ENCODE results near the gene PDZK1IP1. TPM values are rescaled to one million over a fixed set of nuclear protein-coding genes. Genes with fewer than 3 reads are reported as not detected.

Gene PDZK1IP1
- total and polyA plus RNA-seq, 2 donors (not counting 1 experiment from before 2014, with no cell fraction given) = 0.21 TPM; not detected in 1

DNA sequence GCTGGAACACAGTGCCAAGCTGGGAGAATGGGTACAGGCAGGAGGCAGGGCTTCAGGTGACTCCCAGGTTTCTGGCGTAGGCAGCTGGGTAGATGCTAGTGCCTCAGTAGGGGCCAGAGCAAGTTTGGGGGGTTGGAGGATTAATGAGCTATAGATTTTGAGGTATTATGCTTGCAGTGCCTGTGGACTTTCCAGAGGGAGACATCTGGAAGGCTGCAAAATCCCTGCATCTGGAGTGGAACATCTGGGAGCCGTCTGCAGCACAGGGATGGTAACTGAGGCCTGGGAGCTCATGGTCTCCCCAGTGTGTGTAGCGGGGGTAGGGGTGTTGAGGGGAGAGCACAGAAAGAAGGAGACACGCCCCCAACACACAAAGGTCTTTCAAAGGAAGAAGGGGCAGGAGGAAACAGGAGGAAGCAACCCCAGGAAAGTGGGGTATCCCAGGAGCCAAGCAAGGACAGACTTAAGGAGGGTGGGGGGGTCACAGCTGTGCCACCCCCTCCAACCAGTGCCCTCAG lies 2.2 kb upstream of the PDZK1IP1 start:
- H3K4me3 ChIP-seq (ENCODE audit: control extremely low read depth in 1 of 5, extremely low read depth in 1 of 5, insufficient read depth in 1 of 5, low read depth in 2 of 5, low read length in 4 of 5) = no peak overlapping the region
- no peaks in the 10 kb centered on the region for H4K20me1 ChIP-seq (ENCODE audit: control insufficient read depth, insufficient read depth, low read length, poor library complexity, severe bottlenecking)
- POLR2A ChIA-PET = no interaction called here
- H3K36me3 ChIP-seq (replicated peaks in 1 of 2; ENCODE audit: control extremely low read depth in 1 of 2, control insufficient read depth in 1 of 2, extremely low read depth in 1 of 2, insufficient read depth in 2 of 2, low read length in 1 of 2) = no peaks in the 10 kb centered on the region
- no peak overlapping the region for H3K4me2 ChIP-seq (replicated peaks; ENCODE audit: low read depth, low read length, poor library complexity, severe bottlenecking)
- CTCF ChIA-PET = interaction anchor here (0.5 to 5.7 kb wide), 17 partner anchors 8 to 536 kb away, joined by 3 to 37 read pairs (median 7); partner anchors contain the start of gene FOXD2
- 85% methylated on average over 1 of the region's 4 CpGs for WGBS (ENCODE audit: insufficient coverage)
- H3K27ac ChIP-seq (ENCODE audit: low read length in 2 of 2) = no peak overlapping the region
- no peaks in the 10 kb centered on the region for H3K9me3 ChIP-seq (ENCODE audit: control extremely low read depth in 1 of 3, control insufficient read depth in 2 of 3, insufficient read depth in 1 of 3, low read length in 2 of 3)
- TF ChIP-seq, protein P1, sequence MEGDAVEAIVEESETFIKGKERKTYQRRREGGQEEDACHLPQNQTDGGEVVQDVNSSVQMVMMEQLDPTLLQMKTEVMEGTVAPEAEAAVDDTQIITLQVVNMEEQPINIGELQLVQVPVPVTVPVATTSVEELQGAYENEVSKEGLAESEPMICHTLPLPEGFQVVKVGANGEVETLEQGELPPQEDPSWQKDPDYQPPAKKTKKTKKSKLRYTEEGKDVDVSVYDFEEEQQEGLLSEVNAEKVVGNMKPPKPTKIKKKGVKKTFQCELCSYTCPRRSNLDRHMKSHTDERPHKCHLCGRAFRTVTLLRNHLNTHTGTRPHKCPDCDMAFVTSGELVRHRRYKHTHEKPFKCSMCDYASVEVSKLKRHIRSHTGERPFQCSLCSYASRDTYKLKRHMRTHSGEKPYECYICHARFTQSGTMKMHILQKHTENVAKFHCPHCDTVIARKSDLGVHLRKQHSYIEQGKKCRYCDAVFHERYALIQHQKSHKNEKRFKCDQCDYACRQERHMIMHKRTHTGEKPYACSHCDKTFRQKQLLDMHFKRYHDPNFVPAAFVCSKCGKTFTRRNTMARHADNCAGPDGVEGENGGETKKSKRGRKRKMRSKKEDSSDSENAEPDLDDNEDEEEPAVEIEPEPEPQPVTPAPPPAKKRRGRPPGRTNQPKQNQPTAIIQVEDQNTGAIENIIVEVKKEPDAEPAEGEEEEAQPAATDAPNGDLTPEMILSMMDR (IDR thresholded peaks at IDR 0.05) = no peak
- no peak for TF ChIP-seq EZH2 (IDR thresholded peaks at IDR 0.05; ENCODE audit: borderline replicate concordance, insufficient read depth, low read depth, low read length, poor library complexity, severe bottlenecking)
- H3K4me1 ChIP-seq (ENCODE audit: control insufficient read depth in 2 of 2, insufficient read depth in 2 of 2, low read length in 2 of 2) = no peaks in the 10 kb centered on the region
- no peaks in the 10 kb centered on the region for H3K9me3 Mint-ChIP-seq (ENCODE audit: insufficient read depth)
- no peak overlapping the region for H2AFZ ChIP-seq (ENCODE audit: insufficient read depth, low read depth, low read length, poor library complexity, severe bottlenecking)
- intact Hi-C loops (cut with micrococcal nuclease) = loop anchor here (5.0 kb wide), 1 partner anchor 70 kb away; no protein-coding TSS in a partner anchor
- H3K4me3 Mint-ChIP-seq = no peak overlapping the region
- no peaks in the 10 kb centered on the region for H3K4me1 Mint-ChIP-seq
- H3K79me2 ChIP-seq (ENCODE audit: control insufficient read depth, insufficient read depth, low read length) = no peaks in the 10 kb centered on the region
- ATAC-seq (ENCODE audit: low read depth) (no peak), DNase-seq (no peak)
- H3K27ac Mint-ChIP-seq = no peak overlapping the region
- no peak overlapping the region for H3K9ac ChIP-seq (ENCODE audit: low read length)
- peaks cover 10% of the 10 kb centered on the region for H3K27me3 Mint-ChIP-seq
- H3K27me3 ChIP-seq (replicated peaks in 1 of 4; ENCODE audit: control extremely low read depth in 1 of 4, control insufficient read depth in 3 of 4, insufficient read depth in 4 of 4, low read length in 3 of 4) = no peaks in the 10 kb centered on the region

DNA sequence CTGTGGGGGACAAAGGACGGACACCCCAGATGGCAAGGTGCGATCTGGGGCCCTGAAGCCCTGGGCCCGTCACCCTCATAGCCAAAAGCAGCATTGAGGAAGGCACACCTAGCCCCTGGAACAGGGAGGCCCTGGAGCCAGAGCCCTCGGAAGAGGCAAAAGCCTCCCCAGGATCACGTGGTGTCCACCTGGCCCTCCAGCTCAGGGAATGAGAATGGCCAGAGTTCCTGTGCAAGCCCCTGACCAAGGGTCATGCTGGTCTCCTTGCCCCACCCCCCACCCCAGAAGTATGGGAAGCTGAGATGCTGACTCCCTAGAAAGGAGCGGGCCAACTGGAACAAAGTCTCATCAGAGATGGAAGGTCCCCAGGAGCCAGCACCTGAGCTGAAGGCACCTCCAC lies 1.0 kb upstream of the PDZK1IP1 start:
- intact Hi-C loops (cut with micrococcal nuclease) = loop anchor here (5.0 kb wide), 1 partner anchor 71 kb away; no protein-coding TSS in a partner anchor
- H3K27ac Mint-ChIP-seq = no peak overlapping the region

More for the DNA sequence above, 1.0 kb upstream of the PDZK1IP1 start:
- H3K4me3 Mint-ChIP-seq = no peak overlapping the region
- WGBS (ENCODE audit: insufficient coverage) = 96% methylated on average over 5 of the region's 6 CpGs
- H3K27me3 Mint-ChIP-seq = peaks cover 8% of the 10 kb centered on the region
- Histone ChIP-seq H2AFZ (ENCODE audit: insufficient read depth, low read depth, low read length, poor library complexity, severe bottlenecking) (no peak overlapping the region), H3K27ac (ENCODE audit: low read length in 2 of 2) (no peak overlapping the region), H3K27me3 (replicated peaks in 1 of 4; ENCODE audit: control extremely low read depth in 1 of 4, control insufficient read depth in 3 of 4, insufficient read depth in 4 of 4, low read length in 3 of 4) (no peaks in the 10 kb centered on the region), H3K79me2 (ENCODE audit: control insufficient read depth, insufficient read depth, low read length) (no peaks in the 10 kb centered on the region), H3K4me2 (replicated peaks; ENCODE audit: low read depth, low read length, poor library complexity, severe bottlenecking) (no peak overlapping the region), H3K4me3 (ENCODE audit: control extremely low read depth in 1 of 5, extremely low read depth in 1 of 5, insufficient read depth in 1 of 5, low read depth in 2 of 5, low read length in 4 of 5) (no peak overlapping the region), H3K9ac (ENCODE audit: low read length) (no peak overlapping the region), H3K36me3 (replicated peaks in 1 of 2; ENCODE audit: control extremely low read depth in 1 of 2, control insufficient read depth in 1 of 2, extremely low read depth in 1 of 2, insufficient read depth in 2 of 2, low read length in 1 of 2) (no peaks in the 10 kb centered on the region), H3K9me3 (ENCODE audit: control extremely low read depth in 1 of 3, control insufficient read depth in 2 of 3, insufficient read depth in 1 of 3, low read length in 2 of 3) (no peaks in the 10 kb centered on the region), H4K20me1 (ENCODE audit: control insufficient read depth, insufficient read depth, low read length, poor library complexity, severe bottlenecking) (no peaks in the 10 kb centered on the region), H3K4me1 (ENCODE audit: control insufficient read depth in 2 of 2, insufficient read depth in 2 of 2, low read length in 2 of 2) (no peaks in the 10 kb centered on the region)
- ChIA-PET CTCF (interaction anchor here (1.8 to 5.7 kb wide), 2 partner anchors 13 to 519 kb away, joined by 6 to 36 read pairs; no protein-coding TSS in a partner anchor), POLR2A (no interaction called here)
- no peak for ATAC-seq (ENCODE audit: low read depth)
- TF ChIP-seq EZH2 (IDR thresholded peaks at IDR 0.05; ENCODE audit: borderline replicate concordance, insufficient read depth, low read depth, low read length, poor library complexity, severe bottlenecking) = no peak
- TF ChIP-seq, protein P1 (IDR thresholded peaks at IDR 0.05) = no peak
- DNase-seq = no peak
- H3K4me1 Mint-ChIP-seq = no peaks in the 10 kb centered on the region
- no peaks in the 10 kb centered on the region for H3K9me3 Mint-ChIP-seq (ENCODE audit: insufficient read depth)
